ENCODE results near the gene DDA1. TPM values are rescaled to one million over a fixed set of nuclear protein-coding genes. Genes with fewer than 3 reads are reported as not detected.
A peak's percentile ranks its signal among the peaks of the same experiment; 100 is the strongest.

The DDA1 gene
- total and polyA plus RNA-seq, 9 of the 15 experiments (the other 6 are each of a cell fraction or from before 2014, with no cell fraction given), result 1.4 to 83.8 (median 33.8) TPM

DNA sequence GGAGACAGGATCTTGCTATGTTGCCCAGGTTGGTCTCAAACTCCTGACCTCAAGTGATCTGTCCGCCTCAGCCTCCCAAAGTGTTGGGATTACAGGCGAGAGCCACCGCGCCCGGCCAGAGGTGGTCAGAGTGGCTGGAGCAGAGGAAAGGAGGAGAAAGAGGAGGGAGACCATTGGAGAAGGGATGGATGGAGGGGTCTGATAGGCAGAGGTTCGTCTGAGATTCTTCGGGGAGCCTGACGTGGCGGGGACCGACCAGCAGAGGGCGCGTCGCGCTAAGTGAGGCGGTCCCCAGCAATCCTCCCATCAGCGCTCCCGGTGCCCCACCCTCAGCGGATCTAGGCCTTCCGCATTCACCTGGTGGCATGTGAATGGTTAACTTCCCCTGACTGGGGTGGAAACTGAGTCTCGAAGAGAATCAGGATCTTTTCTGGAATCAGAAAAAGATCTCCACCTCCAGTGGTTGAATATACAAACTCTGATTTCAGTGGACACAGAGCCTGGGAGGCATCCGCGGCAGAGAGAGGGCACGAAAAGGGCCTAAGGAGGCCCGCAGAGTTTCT is 36.8 kb downstream of the DDA1 start:
- 17% methylated on average over 17 of the region's 24 CpGs for WGBS (ENCODE audit: insufficient coverage, low coverage, missing lambda C conversion rate)
- H3K4me2 ChIP-seq (ENCODE audit: insufficient read depth, low read length), result no peak overlapping the region
- no peaks in the 10 kb centered on the region for H3K9me3 ChIP-seq (replicated peaks; ENCODE audit: control insufficient read depth, insufficient read depth, low read depth, low read length)
- no peak overlapping the region for H3K27ac ChIP-seq (ENCODE audit: extremely low read depth, low read depth, low read length)
- no peak overlapping the region for H3K4me3 ChIP-seq
- in situ Hi-C loops (cut with MboI), result loop anchor here (5.0 kb wide), 1 partner anchor 41 kb away; no protein-coding TSS in a partner anchor
- H3K79me2 ChIP-seq (ENCODE audit: control insufficient read depth, insufficient read depth, low read length), result no peaks in the 10 kb centered on the region
- ChIA-PET POLR2A (interaction anchor here (0.9 to 2.1 kb wide), 2 partner anchors 11 to 102 kb away, joined by 3 to 7 read pairs; partner anchors contain the start of gene ANO8), CTCF (ENCODE audit: low intra/inter-chr PET ratio) (interaction anchor here (0.5 to 1.5 kb wide), 4 partner anchors 37 to 47 kb away, joined by 3 to 5 read pairs (median 4); no protein-coding TSS in a partner anchor)
- DNase-seq (ENCODE audit: extremely low read depth in 1 of 4, low spot score in 3 of 4), result peak; percentile 86 to 89 (median 88)
- intact Hi-C loops (cut with micrococcal nuclease), result loop anchor here (1.0 kb wide), 1 partner anchor 40 kb away; no protein-coding TSS in a partner anchor
- ATAC-seq, result peak; percentile 99
- H3K4me1 ChIP-seq (replicated peaks in 1 of 2; ENCODE audit: control insufficient read depth in 2 of 2, insufficient read depth in 2 of 2, low read length in 2 of 2), result peaks cover 0 to 12% of the 10 kb centered on the region in 2 experiments; a peak in 1 of 5 replicates
- no peaks in the 10 kb centered on the region for H3K9me1 ChIP-seq (ENCODE audit: control insufficient read depth, insufficient read depth, low read length)
- no TSS peak for BruUV-seq (replicated peaks)
- peaks cover 3 to 17% of the 10 kb centered on the region in 2 experiments; a peak in 3 of 5 replicates for H3K27me3 ChIP-seq (ENCODE audit: control insufficient read depth in 2 of 2, insufficient read depth in 2 of 2, low read length in 2 of 2)
- peaks cover 6% of the 10 kb centered on the region; the same call in 1 of the 3 replicates for H3K36me3 ChIP-seq (ENCODE audit: control insufficient read depth, insufficient read depth, low read length)
- peak; percentile 87 for FAIRE-seq
- peak overlapping the region; percentile 68; the same call in 1 of the 2 replicates for H2AFZ ChIP-seq (ENCODE audit: low read depth, low read length)
- no peak overlapping the region for H3K9ac ChIP-seq (ENCODE audit: insufficient read depth in 1 of 2, low read depth in 2 of 2, low read length in 2 of 2)
- H4K20me1 ChIP-seq (replicated peaks; ENCODE audit: control insufficient read depth, insufficient read depth, low read length), result 0 out of 2 replicates have a peak, but pooled peaks cover 3% of the 10 kb centered on the region
- peak; percentile 75 for TF ChIP-seq RBM39 (optimal IDR thresholded peaks at IDR 0.05; ENCODE audit: low read depth, low read length)
- no peak for TF ChIP-seq ZNF347 (CRISPR knock-in tag; IDR thresholded peaks at IDR 0.05; ENCODE audit: low read depth)
- TF ChIP-seq SMARCA4 (IDR thresholded peaks at IDR 0.05), result peak; percentile 11; the same call in 1 of the 2 replicates
- TF ChIP-seq, protein P1, sequence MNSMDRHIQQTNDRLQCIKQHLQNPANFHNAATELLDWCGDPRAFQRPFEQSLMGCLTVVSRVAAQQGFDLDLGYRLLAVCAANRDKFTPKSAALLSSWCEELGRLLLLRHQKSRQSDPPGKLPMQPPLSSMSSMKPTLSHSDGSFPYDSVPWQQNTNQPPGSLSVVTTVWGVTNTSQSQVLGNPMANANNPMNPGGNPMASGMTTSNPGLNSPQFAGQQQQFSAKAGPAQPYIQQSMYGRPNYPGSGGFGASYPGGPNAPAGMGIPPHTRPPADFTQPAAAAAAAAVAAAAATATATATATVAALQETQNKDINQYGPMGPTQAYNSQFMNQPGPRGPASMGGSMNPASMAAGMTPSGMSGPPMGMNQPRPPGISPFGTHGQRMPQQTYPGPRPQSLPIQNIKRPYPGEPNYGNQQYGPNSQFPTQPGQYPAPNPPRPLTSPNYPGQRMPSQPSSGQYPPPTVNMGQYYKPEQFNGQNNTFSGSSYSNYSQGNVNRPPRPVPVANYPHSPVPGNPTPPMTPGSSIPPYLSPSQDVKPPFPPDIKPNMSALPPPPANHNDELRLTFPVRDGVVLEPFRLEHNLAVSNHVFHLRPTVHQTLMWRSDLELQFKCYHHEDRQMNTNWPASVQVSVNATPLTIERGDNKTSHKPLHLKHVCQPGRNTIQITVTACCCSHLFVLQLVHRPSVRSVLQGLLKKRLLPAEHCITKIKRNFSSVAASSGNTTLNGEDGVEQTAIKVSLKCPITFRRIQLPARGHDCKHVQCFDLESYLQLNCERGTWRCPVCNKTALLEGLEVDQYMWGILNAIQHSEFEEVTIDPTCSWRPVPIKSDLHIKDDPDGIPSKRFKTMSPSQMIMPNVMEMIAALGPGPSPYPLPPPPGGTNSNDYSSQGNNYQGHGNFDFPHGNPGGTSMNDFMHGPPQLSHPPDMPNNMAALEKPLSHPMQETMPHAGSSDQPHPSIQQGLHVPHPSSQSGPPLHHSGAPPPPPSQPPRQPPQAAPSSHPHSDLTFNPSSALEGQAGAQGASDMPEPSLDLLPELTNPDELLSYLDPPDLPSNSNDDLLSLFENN (IDR thresholded peaks at IDR 0.05; ENCODE audit: low read depth in 2 of 2, low read length in 2 of 2), result no peak
- peak; percentile 81; the same call in 1 of the 2 replicates for TF ChIP-seq RB1 (IDR thresholded peaks at IDR 0.05; ENCODE audit: low read depth)
- TF ChIP-seq, protein P2, sequence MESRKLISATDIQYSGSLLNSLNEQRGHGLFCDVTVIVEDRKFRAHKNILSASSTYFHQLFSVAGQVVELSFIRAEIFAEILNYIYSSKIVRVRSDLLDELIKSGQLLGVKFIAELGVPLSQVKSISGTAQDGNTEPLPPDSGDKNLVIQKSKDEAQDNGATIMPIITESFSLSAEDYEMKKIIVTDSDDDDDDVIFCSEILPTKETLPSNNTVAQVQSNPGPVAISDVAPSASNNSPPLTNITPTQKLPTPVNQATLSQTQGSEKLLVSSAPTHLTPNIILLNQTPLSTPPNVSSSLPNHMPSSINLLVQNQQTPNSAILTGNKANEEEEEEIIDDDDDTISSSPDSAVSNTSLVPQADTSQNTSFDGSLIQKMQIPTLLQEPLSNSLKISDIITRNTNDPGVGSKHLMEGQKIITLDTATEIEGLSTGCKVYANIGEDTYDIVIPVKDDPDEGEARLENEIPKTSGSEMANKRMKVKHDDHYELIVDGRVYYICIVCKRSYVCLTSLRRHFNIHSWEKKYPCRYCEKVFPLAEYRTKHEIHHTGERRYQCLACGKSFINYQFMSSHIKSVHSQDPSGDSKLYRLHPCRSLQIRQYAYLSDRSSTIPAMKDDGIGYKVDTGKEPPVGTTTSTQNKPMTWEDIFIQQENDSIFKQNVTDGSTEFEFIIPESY (CRISPR knock-in tag; IDR thresholded peaks at IDR 0.05), result peak; percentile 53; the same call in 1 of the 2 replicates
- TF ChIP-seq, protein P3, sequence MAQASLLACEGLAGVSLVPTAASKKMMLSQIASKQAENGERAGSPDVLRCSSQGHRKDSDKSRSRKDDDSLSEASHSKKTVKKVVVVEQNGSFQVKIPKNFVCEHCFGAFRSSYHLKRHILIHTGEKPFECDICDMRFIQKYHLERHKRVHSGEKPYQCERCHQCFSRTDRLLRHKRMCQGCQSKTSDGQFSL (CRISPR knock-in tag; IDR thresholded peaks at IDR 0.05), result peak; percentile 47; the same call in 1 of the 2 replicates
- TF ChIP-seq, protein P3 (tag; IDR thresholded peaks at IDR 0.05), result no peak
- TF ChIP-seq RAD21 (CRISPR knock-in tag; conservative IDR thresholded peaks at IDR 0.05 in 1 of 2, IDR thresholded peaks at IDR 0.05 in 1 of 2), result peak; percentile 76 to 91
- TF ChIP-seq NBN (IDR thresholded peaks at IDR 0.05; ENCODE audit: low read depth), result peak; percentile 63; the same call in 1 of the 2 replicates
- no peak for TF ChIP-seq FOXP1 (CRISPR knock-in tag; IDR thresholded peaks at IDR 0.05)
- 0 out of 4 replicates have a peak, but pooled peaks of 1 of the 2 experiments have one; percentile 58 for TF ChIP-seq TEAD1 (CRISPR knock-in tag; IDR thresholded peaks at IDR 0.05)
- TF ChIP-seq, protein P4, sequence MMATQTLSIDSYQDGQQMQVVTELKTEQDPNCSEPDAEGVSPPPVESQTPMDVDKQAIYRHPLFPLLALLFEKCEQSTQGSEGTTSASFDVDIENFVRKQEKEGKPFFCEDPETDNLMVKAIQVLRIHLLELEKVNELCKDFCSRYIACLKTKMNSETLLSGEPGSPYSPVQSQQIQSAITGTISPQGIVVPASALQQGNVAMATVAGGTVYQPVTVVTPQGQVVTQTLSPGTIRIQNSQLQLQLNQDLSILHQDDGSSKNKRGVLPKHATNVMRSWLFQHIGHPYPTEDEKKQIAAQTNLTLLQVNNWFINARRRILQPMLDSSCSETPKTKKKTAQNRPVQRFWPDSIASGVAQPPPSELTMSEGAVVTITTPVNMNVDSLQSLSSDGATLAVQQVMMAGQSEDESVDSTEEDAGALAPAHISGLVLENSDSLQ (IDR thresholded peaks at IDR 0.05), result peak; percentile 29

Data from K562 (cell line).